HG02678 (cell line): ENCODE measurements around the gene AMPD3.

Source experiments
- ATAC-seq: cut with Tn5 transposase; IDR thresholded peaks from one replicate; pipeline ENCODE4 v1.9.1; 2021; ENCODE audit warnings: mild to moderate bottlenecking, moderate library complexity; ENCODE audit not compliant: unreplicated experiment

AMPD3 gene

GRCh38 chr11:10528121-10528520, 73.1 kb downstream of the AMPD3 start:
- no peak for ATAC-seq

- ATAC-seq, result no peak
These were observed 74.2 kb downstream of the AMPD3 start for GRCh38 chr11:10529279-10529678.

GRCh38 chr11:10532526-10532925, 77.5 kb downstream of the AMPD3 start:
- no peak for ATAC-seq

DNA sequence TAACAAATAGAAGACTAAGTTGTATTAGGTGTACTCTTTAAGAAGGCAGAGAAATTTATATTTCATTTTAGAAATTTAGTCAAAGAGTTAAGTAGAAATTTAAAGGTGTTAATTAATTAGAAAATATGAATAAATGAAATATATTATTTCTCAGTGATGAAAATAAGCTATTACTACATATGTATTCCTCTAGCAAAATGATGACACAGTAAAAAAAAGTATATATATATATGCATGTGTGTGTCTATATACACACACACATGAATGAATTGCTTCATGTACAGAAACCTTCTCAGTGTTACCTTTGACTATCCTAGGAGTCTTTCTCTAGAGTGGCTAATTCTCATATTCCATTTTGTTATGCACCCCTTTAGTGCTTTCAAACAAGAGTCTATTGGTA, 78.3 kb downstream of the AMPD3 start:
- ATAC-seq, result no peak

- no peak for ATAC-seq
These were observed 79.3 kb downstream of the AMPD3 start for GRCh38 chr11:10534316-10534715.

GRCh38 chr11:10537600-10537999, 82.5 kb downstream of the AMPD3 start:
- no peak for ATAC-seq

- no peak for ATAC-seq
These were observed 83.9 kb downstream of the AMPD3 start for GRCh38 chr11:10538924-10539323.

- no peak for ATAC-seq
These were observed 84.3 kb downstream of the AMPD3 start for GRCh38 chr11:10539339-10539738.

GRCh38 chr11:10540546-10540914, 85.5 kb downstream of the AMPD3 start:
- ATAC-seq, result peak; percentile 31

DNA sequence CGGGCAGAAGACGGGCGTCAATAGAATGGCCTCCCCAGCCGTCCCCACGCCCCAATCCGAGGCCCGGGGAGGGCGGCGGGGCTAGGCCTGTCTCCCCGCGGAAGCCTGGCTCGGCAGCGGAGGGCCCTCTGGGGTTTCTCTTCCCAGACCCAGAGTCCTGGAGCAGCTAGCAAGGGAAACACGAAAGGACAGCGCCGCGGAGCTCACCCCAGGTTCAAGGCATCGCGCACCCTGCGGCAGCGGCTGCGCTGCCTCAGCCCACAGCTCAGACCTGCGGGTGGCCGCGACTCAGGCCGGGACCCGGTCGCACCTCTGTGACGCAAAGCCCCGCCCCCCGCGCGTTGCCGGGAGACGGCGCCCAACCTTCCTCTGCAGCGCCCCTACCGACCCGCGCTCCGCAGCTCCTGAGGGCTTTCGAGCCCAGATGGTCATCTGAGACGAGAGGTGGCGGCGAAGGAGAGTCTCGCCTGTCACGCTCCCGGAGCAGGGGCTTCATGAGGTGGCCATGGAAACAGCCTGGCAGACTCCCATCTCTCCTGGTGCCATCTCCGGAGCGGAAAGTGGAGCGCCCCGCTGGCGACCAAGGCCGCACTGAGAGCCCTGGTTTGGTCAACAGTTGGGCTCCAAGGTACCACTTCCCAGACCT, 86.0 kb downstream of the AMPD3 start, which contains the start of gene RNF141:
Gene RNF141 (minus strand): TSS at position 273 of the 646 bp plus-strand sequence. CDS start 7,029 bp downstream, outside the sequence.
- peak; percentile 98 for ATAC-seq

GRCh38 chr11:10541561-10541930, 86.5 kb downstream of the AMPD3 start:
- no peak for ATAC-seq

GRCh38 chr11:10542776-10543175, 87.7 kb downstream of the AMPD3 start:
- ATAC-seq, result no peak

DNA sequence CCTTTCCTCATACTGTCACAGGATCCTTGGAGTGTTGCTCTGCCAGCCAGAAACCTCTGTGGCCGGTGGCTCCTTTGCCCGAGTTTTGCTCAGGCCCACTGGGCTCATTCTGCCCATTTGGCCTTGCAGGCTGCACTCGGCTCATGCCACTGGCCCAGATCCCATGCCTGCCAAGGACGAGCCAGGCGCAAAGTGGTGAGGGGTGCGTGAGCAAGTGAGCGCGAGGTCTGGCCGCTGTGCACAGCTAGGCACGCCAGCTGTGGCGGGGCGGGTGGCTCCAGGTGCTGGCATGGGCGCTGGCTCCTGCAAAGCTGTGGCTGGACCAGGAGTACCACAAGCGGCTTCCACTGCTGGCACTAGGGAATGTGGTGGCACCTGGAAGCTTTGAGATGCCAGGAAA, 88.7 kb downstream of the AMPD3 start:
- no peak for ATAC-seq

- no peak for ATAC-seq
These were observed 89.7 kb downstream of the AMPD3 start for GRCh38 chr11:10544491-10545465.

- ATAC-seq, result no peak
These were observed 95.6 kb downstream of the AMPD3 start for GRCh38 chr11:10550503-10551289.

- no peak for ATAC-seq
These were observed 96.2 kb downstream of the AMPD3 start for GRCh38 chr11:10551290-10551592.

DNA sequence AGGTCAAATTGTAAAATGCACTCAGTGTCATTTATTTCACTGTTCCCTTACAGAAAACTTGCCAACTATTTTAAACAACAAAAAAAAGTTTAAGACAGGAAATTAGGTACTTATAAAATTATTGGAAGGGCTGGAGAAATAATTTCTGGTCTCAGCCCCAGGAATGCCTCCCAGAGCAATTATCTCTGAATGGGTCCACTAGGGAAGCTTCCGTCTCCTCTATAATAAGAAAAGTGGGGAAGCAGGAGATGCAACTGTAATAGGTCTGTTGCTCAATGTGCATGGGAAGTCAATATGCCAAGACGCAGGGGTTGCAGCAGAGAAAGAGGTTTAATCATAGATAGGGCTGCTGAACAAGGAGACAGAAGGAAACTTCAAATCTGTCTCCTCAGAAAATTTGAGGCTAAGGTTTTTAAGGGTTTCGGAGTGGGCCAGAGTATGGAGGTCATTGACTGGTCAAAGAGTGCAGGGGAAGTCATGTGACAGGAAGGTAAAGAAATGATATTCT, 96.8 kb downstream of the AMPD3 start:
- no peak for ATAC-seq

DNA sequence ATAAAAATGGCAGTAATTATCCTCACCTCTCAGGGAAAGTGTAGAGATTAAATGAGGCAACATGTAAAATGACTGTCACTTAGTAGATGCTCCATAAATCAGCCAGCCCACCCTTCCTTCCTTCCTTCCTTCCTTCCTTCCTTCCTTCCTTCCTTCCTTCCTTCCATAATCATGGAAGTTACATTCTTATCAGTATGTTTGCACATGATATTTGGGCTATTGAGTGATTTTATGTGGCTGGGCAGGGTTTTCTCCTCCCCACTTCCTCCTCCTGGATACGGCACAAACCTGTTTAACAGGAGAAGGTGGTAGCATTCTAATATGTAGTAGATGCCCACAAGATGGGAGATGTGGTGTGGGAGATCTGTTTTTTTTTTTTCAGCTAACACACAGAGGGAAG, 101.5 kb downstream of the AMPD3 start:
- ATAC-seq, result no peak
